Adipose tissue (tissue), 3 donors: ENCODE measurements around the gene SLIT1. TPM values are rescaled to one million over a fixed set of nuclear protein-coding genes. Genes with fewer than 3 reads are reported as not detected.

ENCODE experiments used
- H3K27ac ChIP-seq: one replicate; pipeline ENCODE4 v1.5.1; 2013; ENCODE audit warnings: low read depth, low read length
- WGBS, 3 donors: extraction: QIAGEN DNeasy Blood & Tissue Kit; methylation state at CpG; one replicate each; pipeline ENCODE4 v1.1.7; 2013; 5-methylcytosine and 5-hydroxymethylcytosine counted together
- polyA plus RNA-seq, 3 donors: library from polyadenylated mRNA; stranded (reverse); fragments of 200-250 nt; gene quantifications; one replicate each; pipeline ENCODE4 v1.2.3, GENCODE V29; 2013
- donor health status: healthy with polysubstance abuse.
- donor health status: Bipolar disorder and iron deficiency.
- donor health status: healthy.

The SLIT1 gene
- polyA plus RNA-seq, 3 donors: 0.18 to 0.48 (median 0.34) TPM

DNA sequence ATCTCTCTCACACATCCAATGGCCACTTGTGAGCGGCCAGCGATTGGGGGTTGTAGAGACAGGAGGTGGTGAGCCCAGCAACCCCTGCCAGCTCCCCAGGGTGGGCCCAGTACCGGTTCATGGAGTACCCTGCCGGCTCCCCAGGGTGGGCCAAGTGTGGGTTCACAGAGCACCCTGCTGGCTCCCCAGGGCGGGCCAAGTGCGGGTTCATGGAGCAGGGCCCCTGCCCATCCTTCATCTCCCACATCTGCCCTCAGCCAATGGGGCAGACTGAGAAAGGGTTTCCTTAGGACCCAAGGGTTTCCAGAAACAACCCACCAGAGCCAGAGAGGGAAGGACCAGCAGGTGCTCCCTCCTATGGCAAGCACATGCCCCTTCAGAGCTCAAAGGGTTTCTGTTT, 21.4 kb upstream of the SLIT1 start:
- no peak overlapping the region for H3K27ac ChIP-seq
- 77 to 99% (median 90%) methylated on average over 6 of the region's 6 CpGs for WGBS, 3 donors

DNA sequence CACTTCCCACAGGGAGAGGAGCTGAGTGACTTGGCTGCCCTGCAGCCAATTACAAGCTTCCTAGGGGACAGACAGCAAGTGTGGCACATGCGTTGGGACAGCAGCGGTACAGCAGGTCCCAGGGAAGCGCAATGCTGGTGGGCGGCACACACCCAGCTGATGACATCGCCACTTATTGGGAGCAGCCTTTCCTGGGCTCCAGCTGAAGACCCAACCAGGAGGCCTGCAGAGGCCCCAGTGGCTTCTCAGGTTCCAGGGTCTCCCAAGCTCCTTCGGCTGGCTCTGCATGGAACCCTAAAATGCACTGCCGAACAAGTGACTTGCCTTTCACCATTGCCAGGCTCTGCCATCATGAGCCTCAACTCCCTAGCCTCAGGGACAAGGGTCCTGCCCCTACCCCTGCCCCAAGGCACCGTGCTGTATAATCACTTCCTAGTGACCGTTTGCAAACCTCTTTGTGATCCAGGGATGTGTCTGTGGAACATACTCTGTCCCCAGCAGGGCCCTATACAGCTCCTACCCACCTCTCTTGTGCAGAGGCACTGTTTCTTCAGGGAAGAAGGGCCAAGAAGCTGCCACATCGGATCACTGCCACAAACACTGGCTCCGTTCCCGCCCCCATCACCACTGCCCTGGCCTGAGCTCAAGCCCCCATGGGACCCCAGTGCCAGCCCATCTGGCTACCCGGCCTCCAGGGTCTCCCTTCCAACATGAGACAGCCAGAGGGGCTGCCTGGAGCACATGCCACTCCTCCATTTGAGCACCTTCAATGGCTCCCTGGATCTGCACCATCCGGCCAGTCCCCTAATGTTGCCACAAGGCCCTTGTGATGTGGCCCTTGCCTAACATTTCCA, 19.3 kb upstream of the SLIT1 start:
- H3K27ac ChIP-seq: no peak overlapping the region
- 84 to 92% (median 89%) methylated on average over 14 of the region's 14 CpGs for WGBS, 3 donors

DNA sequence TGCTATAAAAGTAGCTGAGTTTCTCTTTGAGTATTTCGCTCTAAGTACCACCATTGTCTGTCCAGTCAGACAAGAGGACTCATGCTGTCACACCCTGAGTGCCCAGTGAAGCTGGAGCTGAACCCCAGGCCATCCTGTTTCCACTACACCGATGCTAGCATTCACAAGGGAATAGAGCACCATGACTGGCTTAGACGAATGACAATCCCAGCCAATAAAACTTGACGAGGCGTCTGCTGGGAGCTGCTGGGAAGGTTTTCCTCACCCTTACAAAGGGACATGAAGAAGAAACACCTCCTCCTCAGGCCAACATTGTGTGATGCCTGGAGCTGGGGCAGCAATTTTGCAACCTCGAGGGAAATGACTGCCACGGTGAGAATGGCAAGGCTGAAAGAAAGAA, 17.5 kb upstream of the SLIT1 start:
- no peak overlapping the region for H3K27ac ChIP-seq
- WGBS, 3 donors: 81 to 88% (median 85%) methylated on average over 7 of the region's 7 CpGs

DNA sequence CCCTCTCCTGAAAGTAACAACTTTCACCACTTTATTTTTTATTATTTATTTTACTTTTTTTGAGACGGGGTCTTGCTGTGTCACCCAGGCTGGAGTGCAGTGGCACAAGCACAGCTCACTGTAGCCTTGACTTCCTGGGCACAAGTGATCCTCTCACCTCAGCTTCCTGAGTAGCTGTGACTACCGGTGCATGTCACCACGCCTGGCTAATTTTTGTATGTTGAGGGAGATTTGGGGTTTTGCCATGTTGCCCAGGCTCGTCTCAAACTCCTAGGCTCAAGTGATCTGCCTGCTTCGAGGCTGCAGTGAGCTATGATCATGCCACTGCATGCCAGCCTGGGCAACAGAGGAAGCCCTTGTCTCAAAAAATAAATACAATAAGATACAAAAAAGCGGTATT, 14.9 kb upstream of the SLIT1 start:
- 55 to 68% (median 58%) methylated on average over 6 of the region's 6 CpGs for WGBS, 3 donors

DNA sequence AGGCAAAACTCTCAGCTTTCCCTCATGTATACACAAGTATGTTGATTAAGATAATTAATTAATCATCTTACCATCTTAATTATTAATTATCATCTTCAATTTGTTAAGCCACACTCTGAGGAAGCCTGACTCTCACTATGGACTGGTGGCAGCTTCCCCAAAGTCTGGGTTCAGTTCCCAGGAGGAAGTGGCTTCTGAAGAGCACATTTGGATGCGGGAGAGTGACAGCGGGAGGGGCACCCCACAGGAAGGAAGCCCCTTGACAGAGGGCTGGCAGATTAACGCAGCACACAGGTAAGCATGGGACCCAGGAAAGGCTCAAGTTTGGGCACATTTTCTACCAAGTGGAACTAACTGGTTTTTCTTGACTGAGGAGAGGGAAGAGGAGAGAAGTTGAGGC, 13.4 kb upstream of the SLIT1 start:
- 28 to 54% (median 46%) methylated on average over 3 of the region's 3 CpGs for WGBS, 3 donors
- H3K27ac ChIP-seq: no peak overlapping the region

More for the DNA sequence above, 14.9 kb upstream of the SLIT1 start:
- no peak overlapping the region for H3K27ac ChIP-seq

DNA sequence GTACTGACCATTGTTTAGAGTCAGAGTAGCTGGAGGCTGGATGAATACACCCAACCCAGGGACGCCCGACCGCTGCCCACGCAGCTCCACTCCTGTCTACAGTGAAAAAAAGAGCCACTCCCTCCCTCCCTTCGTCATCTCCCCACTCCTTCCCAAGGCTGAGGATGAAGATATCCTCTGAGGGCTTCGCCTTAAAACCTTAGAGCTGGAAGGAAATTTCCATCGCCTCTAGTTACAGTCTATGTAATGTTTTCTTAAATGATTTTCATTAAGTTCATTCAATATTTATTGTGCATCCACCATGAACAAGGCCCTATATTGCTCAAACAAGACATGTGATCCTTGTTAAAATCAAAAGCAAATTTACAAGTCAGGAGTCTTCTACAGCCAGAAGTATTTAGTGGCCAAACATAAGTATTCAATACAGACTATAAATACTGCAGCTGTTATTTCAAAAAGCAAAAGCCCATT, 11.3 kb upstream of the SLIT1 start:
- H3K27ac ChIP-seq: no peak overlapping the region
- 49 to 64% (median 53%) methylated on average over 7 of the region's 7 CpGs for WGBS, 3 donors

DNA sequence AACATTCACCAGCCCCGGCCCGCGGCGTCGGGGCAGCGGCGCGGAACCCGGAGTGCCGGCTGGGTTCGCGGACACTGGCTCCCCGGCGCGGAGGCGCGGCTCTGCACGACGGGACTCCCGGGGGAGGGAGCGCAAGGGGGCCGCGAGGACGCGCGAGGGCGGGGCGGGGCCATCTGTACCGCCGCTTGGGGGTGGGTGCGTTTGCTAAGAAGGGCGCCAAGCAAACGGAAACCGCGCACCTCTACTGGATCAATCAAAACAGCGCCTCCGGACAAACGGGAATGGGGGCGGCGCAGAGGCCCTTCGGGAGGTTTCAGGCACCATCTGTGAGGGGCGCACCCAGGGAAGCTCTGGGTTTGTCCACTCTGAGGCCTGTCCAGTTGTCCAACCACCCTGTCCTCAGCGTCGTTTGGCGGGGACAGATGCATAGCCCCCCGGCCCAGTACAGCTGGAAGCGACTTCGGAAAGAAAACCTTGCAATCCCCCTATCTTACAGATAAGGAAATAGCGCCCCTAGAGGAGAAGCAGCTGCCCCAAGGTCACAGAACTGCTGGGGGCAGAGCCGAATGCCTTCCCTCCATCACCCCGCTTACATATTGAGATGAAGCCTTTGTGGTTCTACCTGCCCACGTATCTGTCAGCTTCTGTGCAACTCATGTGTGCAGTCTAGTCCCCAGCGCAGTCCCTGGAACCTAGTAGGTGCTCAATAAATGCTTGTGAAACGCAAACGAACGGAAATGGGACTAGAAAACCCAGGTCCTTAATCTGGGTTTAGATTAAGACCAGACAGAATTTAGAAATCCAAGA, 10.7 kb upstream of the SLIT1 start:
- no peak overlapping the region for H3K27ac ChIP-seq
- 3 to 4% (median 4%) methylated on average over 54 to 56 of the region's 56 CpGs for WGBS, 3 donors

DNA sequence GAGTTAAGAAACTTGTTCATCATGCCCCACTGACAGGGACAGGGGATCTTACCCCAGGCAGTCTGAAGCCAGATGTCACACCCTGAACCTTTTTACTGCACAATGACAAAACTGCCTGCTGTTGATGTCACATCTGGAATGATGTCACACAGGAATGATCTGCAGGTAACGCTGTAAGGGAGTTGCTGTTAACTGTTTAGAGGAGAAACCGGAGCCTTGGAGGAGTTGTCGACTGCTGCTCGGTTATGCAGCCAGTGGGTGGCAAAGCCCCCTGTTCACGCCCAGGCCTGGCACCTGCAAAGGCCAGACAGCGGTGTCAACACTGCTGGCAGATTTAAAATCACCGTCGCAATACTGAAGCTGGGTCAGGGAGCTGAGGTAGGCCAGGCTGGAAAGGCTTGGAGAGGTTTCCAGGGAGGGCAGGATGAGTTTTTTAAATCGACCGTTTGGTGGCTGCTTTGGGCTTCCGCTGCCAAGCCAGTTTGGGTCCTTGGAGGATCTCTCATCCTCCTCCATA, 10.0 kb upstream of the SLIT1 start:
- WGBS, 3 donors: 24 to 31% (median 25%) methylated on average over 11 of the region's 11 CpGs
- no peak overlapping the region for H3K27ac ChIP-seq

DNA sequence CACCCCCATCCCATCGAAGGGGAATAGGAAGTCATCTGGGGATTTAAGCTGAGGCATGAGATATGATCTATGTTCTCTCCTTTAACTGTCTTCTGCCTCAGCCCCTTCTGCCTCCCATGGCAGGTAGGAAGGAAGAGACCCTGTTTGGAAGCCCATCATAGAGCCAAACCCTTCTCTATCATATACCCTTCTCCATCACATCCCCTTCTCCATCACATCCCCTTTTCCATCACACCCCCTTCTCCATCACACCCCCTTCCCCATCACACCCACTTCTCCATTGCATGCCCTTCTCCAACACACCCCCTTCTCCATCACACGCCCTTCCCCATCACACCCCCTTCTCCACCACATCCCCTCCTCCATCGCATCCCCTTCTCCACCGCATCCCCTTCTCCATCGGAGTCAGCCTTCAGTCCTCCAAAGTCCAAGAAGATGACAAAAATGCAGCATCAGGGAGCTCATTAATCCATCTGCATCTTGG, 7.2 kb upstream of the SLIT1 start:
- 80 to 88% (median 88%) methylated on average over 5 of the region's 5 CpGs for WGBS, 3 donors
- H3K27ac ChIP-seq: no peak overlapping the region

DNA sequence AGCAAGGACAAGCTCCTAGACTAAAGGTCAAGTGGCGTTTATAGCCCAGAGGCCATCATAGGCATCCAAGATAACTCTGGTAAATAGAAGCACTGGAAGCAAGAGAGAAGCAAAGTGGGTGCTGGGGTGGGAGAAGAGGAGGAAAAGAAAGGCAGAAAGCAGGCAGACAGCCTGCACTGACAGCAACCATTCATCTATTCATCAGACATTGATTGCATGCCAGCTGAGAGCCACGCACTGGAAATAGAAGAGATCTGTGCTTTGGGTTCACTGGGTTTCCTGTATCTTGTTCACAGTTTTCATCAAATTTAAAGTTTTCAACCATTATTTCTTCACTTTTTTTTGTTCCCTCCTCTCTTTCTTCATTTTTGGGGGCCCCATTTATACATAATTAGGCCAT, 4.7 kb upstream of the SLIT1 start:
- no peak overlapping the region for H3K27ac ChIP-seq
- WGBS, 3 donors: 81 to 93% (median 91%) methylated on average over 2 of the region's 2 CpGs

DNA sequence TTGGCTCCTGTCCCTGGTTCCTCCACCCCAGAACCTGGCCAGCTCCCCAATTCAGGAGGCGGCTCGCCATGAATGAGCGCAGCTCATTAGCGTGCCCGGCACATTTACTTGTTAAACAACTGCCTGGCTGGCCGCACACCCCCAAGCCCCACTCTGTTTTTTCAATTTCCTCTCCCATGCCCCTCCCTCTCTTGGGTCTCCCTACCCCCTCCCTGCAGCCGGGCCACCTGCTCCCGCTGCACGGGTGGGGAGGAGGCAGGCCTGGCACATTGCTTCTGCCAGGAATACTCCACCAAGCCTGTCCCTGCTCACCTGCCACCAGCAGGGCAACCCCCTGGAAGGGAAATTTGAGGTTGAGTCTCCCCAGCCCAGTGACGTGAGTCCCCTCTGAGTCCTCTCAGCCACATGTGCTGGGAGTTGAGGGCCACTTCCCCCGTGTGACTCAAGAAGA, 2.5 kb upstream of the SLIT1 start:
- no peak overlapping the region for H3K27ac ChIP-seq
- 48 to 65% (median 57%) methylated on average over 10 to 11 of the region's 11 CpGs for WGBS, 3 donors

DNA sequence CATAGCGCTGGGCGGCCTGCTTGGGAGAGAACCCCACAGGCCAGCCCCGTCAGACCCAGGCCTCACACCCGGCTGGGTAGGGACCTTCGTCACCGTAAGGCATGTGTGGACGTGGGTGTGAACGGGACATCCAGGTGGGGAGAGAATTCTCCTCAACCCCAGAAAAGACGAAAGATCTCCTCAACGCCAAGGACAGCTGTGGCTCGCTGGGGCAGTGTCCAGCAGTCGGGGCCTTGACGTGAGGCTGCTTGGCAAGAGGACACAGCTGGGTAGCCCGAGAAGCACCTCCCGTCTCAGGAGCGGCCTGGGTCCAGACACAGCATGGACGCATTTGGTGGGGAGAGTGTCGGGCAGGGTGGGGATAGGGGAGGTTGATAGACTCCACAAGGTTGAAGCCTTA, 1.2 kb upstream of the SLIT1 start:
- 86 to 94% (median 90%) methylated on average over 18 of the region's 18 CpGs for WGBS, 3 donors
- H3K27ac ChIP-seq: no peak overlapping the region

DNA sequence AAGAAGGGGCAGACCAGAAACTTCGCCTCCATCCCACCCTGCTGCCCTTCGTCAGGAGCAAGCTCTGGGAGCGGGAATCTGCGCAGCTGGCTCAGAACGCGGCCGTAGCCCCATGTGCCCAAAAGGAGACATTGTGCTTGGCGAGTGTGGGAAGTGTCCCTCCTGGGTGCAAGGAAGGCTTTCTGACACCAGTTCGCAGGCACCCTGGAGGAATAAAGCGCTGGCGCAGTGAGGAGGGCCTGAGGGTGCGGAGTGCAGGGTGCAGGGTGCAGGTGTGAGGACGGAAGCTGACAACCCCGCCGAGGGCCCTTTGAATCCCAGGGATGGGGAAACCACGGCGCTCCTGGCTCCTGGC, 811 bp downstream of the SLIT1 start:
- 19 to 28% (median 27%) methylated on average over 17 of the region's 17 CpGs for WGBS, 3 donors
- H3K27ac ChIP-seq: no peak overlapping the region

DNA sequence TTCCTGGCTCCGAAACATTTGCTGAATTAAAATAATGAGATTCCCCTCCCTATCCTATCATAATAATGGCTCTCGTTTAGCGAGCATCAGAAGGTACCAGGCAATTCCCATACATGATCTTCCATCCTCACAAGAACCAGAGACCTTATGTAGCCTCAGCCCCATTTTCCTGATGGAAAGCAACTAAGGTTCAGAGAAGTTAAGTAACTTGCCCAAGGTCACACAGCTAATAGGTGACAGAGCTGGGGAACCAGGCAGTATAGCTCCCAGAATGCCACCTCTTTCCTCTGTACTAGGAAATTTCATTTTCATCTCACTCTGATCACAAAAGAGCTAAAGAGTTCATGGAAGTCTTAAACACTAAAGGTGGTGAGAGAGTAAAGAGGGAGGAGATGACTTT, 2.4 kb downstream of the SLIT1 start:
- WGBS, 3 donors: 79 to 96% (median 89%) methylated on average over 3 of the region's 3 CpGs
- H3K27ac ChIP-seq: no peak overlapping the region

DNA sequence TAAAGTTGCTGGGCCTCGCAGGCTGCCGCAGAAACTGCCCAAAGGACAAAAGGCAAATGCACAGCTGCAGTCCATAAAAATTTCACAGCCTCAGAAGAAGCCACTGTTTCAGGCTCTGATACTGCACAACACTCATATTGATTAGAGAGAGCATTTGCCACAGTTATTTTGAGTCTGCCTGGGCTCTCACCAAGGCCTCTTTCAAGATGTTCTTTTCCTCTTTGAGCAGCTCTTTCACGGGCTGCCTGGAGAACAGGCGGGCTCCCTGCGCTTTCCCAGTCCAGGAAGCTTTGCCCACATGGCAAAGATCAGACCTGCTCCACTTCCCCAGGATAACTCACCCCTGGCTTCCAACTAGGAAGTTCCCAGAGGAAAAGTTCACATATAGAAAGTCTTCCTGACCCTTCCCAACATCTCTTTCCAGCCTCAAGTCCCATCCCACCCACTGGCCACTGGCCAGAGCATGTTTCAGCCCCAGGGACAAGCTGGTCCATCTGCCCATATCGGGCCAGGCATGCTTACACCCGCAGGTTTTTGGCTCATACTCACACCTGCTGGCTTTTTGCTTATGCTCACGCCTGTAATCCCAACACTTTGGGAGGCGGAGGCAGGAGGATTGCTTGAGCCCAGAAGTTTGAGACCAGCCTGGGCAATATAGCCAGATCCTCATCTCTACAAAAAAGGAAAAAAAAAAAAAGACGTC, 3.3 kb downstream of the SLIT1 start:
- H3K27ac ChIP-seq: no peak overlapping the region
- 82 to 88% (median 82%) methylated on average over 10 of the region's 10 CpGs for WGBS, 3 donors

DNA sequence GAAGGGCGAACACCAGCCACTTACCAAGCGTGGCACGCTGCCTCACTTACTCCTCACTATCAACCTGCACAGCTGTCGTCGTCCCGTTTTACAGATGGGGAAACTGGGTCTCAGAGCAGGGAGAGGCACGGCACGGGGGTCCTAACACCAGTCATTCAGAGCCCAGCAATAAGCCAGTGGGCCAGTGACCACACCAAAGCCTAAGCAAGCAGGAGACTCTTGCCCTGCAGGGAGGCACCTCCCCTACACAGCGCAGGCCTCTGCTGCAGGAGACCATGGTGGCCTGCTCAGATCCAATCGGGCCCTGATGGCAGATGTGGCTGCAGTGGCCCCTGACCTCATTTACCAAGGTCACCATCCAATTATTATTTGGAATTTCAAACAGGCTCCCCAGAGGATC, 4.8 kb downstream of the SLIT1 start:
- no peak overlapping the region for H3K27ac ChIP-seq
- 86 to 93% (median 93%) methylated on average over 10 of the region's 10 CpGs for WGBS, 3 donors

DNA sequence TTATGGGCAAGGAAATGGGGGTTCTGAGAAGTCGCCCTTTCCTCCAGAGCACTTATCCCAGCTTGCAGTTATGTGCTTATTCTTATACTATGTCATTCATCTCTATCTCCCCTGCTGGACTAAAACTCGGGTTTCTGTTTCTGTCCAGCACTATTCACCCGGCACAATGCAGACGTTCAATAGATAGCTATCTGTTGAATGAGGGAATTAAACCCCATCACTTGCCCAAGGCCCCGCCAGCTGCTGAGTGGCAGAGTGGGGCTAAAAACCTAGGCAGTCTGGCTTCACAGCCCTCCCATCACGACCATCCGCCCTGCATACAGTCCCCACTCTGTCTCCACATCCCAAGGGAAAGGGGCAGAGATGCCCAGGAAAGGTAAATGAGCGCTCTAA, 5.4 kb downstream of the SLIT1 start:
- H3K27ac ChIP-seq: no peak overlapping the region
- WGBS, 3 donors: 75 to 76% (median 75%) methylated on average over 8 of the region's 8 CpGs

DNA sequence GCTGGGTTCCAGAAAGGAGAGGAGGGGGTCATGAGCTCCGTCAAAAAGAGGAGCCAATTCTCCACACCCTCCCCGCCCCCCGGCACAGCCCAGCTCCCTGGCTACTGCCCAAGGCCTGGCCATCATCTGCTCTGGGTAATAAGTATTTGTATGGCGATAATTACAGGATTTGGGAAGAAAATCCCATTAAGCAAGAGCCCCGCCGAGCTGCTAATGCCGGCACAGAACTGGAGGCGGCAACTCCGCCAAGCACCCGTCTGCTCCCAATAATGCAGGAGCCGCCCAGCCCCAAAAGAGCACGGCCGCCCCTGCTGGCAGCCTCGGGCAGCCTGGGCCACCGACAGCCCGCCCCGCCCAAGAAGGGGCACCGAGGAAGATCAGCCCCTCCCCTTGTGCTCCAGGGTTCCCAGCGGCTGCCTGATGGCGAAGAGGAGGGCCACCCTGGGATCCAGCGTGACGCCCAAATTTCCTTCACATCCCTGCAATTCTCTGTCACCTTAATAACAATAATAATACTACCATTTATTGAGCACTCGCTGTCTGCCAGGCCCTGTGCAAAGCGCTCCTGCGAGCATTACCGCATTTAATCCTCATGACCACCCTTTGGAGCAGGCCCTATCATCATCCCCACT, 5.9 kb downstream of the SLIT1 start:
- WGBS, 3 donors: 25 to 32% (median 25%) methylated on average over 26 of the region's 26 CpGs
- no peak overlapping the region for H3K27ac ChIP-seq
